ENCODE data around the gene KCNT2. TPM values are rescaled to one million over a fixed set of nuclear protein-coding genes. Genes with fewer than 3 reads are reported as not detected.

Gene KCNT2
- total and polyA plus RNA-seq, 2 of the 8 experiments (the other 6 are each of a cell fraction or from before 2014, with no cell fraction given): 2.3 to 10.2 TPM

- TF ChIP-seq, protein P1, sequence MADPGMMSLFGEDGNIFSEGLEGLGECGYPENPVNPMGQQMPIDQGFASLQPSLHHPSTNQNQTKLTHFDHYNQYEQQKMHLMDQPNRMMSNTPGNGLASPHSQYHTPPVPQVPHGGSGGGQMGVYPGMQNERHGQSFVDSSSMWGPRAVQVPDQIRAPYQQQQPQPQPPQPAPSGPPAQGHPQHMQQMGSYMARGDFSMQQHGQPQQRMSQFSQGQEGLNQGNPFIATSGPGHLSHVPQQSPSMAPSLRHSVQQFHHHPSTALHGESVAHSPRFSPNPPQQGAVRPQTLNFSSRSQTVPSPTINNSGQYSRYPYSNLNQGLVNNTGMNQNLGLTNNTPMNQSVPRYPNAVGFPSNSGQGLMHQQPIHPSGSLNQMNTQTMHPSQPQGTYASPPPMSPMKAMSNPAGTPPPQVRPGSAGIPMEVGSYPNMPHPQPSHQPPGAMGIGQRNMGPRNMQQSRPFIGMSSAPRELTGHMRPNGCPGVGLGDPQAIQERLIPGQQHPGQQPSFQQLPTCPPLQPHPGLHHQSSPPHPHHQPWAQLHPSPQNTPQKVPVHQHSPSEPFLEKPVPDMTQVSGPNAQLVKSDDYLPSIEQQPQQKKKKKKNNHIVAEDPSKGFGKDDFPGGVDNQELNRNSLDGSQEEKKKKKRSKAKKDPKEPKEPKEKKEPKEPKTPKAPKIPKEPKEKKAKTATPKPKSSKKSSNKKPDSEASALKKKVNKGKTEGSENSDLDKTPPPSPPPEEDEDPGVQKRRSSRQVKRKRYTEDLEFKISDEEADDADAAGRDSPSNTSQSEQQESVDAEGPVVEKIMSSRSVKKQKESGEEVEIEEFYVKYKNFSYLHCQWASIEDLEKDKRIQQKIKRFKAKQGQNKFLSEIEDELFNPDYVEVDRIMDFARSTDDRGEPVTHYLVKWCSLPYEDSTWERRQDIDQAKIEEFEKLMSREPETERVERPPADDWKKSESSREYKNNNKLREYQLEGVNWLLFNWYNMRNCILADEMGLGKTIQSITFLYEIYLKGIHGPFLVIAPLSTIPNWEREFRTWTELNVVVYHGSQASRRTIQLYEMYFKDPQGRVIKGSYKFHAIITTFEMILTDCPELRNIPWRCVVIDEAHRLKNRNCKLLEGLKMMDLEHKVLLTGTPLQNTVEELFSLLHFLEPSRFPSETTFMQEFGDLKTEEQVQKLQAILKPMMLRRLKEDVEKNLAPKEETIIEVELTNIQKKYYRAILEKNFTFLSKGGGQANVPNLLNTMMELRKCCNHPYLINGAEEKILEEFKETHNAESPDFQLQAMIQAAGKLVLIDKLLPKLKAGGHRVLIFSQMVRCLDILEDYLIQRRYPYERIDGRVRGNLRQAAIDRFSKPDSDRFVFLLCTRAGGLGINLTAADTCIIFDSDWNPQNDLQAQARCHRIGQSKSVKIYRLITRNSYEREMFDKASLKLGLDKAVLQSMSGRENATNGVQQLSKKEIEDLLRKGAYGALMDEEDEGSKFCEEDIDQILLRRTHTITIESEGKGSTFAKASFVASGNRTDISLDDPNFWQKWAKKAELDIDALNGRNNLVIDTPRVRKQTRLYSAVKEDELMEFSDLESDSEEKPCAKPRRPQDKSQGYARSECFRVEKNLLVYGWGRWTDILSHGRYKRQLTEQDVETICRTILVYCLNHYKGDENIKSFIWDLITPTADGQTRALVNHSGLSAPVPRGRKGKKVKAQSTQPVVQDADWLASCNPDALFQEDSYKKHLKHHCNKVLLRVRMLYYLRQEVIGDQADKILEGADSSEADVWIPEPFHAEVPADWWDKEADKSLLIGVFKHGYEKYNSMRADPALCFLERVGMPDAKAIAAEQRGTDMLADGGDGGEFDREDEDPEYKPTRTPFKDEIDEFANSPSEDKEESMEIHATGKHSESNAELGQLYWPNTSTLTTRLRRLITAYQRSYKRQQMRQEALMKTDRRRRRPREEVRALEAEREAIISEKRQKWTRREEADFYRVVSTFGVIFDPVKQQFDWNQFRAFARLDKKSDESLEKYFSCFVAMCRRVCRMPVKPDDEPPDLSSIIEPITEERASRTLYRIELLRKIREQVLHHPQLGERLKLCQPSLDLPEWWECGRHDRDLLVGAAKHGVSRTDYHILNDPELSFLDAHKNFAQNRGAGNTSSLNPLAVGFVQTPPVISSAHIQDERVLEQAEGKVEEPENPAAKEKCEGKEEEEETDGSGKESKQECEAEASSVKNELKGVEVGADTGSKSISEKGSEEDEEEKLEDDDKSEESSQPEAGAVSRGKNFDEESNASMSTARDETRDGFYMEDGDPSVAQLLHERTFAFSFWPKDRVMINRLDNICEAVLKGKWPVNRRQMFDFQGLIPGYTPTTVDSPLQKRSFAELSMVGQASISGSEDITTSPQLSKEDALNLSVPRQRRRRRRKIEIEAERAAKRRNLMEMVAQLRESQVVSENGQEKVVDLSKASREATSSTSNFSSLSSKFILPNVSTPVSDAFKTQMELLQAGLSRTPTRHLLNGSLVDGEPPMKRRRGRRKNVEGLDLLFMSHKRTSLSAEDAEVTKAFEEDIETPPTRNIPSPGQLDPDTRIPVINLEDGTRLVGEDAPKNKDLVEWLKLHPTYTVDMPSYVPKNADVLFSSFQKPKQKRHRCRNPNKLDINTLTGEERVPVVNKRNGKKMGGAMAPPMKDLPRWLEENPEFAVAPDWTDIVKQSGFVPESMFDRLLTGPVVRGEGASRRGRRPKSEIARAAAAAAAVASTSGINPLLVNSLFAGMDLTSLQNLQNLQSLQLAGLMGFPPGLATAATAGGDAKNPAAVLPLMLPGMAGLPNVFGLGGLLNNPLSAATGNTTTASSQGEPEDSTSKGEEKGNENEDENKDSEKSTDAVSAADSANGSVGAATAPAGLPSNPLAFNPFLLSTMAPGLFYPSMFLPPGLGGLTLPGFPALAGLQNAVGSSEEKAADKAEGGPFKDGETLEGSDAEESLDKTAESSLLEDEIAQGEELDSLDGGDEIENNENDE (IDR thresholded peaks at IDR 0.05; ENCODE audit: insufficient replicate concordance, low read length): no peak
- TF ChIP-seq, protein P2, sequence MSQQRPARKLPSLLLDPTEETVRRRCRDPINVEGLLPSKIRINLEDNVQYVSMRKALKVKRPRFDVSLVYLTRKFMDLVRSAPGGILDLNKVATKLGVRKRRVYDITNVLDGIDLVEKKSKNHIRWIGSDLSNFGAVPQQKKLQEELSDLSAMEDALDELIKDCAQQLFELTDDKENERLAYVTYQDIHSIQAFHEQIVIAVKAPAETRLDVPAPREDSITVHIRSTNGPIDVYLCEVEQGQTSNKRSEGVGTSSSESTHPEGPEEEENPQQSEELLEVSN (IDR thresholded peaks at IDR 0.05): no peak
- TF ChIP-seq SAP30 (IDR thresholded peaks at IDR 0.05; ENCODE audit: insufficient read depth, insufficient replicate concordance, low read length): no peak
- TF ChIP-seq TAF1 (IDR thresholded peaks at IDR 0.05; ENCODE audit: low read depth, low read length): no peak
- TF ChIP-seq GABPA (IDR thresholded peaks at IDR 0.05; ENCODE audit: borderline replicate concordance, insufficient read depth, low read length): no peak
- TF ChIP-seq JUND (IDR thresholded peaks at IDR 0.05; ENCODE audit: low read length): no peak
- TF ChIP-seq ZNF274 (IDR thresholded peaks at IDR 0.05; ENCODE audit: borderline replicate concordance, extremely low read depth, low read length): no peak
Measured at GRCh38 chr1:196488579-196488978, 119.7 kb downstream of the KCNT2 start (continued).

All from H1 (cell line).